GM23338 (cell line): ENCODE measurements around the gene PTP4A2. TPM values are rescaled to one million over a fixed set of nuclear protein-coding genes. Genes with fewer than 3 reads are reported as not detected.

Experiments
- ATAC-seq: fragments of 200-7000 bp; cut with Tn5 transposase; 3 replicates; pipeline ENCODE4 v1.9.1; 2020
- DNase-seq: peaks from one replicate; pipeline ENCODE4 v3.0.0-alpha.2; 2015; ENCODE audit warnings: low spot score
- H2AFZ ChIP-seq: fragments of 200-600 bp; sonication (generic); 2 replicates; pipeline ENCODE4 v1.8.0; 2016; ENCODE audit warnings: antibody characterized with exemption, mild to moderate bottlenecking, moderate library complexity
- H3F3A ChIP-seq: fragments of 200-600 bp; sonication (generic); replicated peaks from 2 replicates; pipeline ENCODE4 v1.8.0; 2017; ENCODE audit warnings: antibody characterized with exemption, mixed run types, low read depth
- H3K27ac ChIP-seq: fragments of 200-600 bp; sonication (generic); 2 replicates; pipeline ENCODE4 v1.6.1; 2016; ENCODE audit warnings: low read depth
- H3K27me3 ChIP-seq: fragments of 200-600 bp; sonication (generic); 2 replicates; pipeline ENCODE4 v1.8.0; 2016; ENCODE audit warnings: mild to moderate bottlenecking, mixed run types, moderate library complexity; ENCODE audit not compliant: insufficient read depth
- H3K36me3 ChIP-seq: fragments of 200-600 bp; sonication (generic); 2 replicates; pipeline ENCODE4 v1.8.0; 2016; ENCODE audit warnings: mild to moderate bottlenecking; ENCODE audit not compliant: insufficient read depth
- H3K4me1 ChIP-seq: fragments of 200-600 bp; sonication (generic); 2 replicates; pipeline ENCODE4 v1.8.0; 2016; ENCODE audit warnings: mild to moderate bottlenecking, moderate library complexity; ENCODE audit not compliant: insufficient read depth
- H3K4me2 ChIP-seq: fragments of 200-600 bp; sonication (generic); 2 replicates; pipeline ENCODE4 v1.7.1; 2017; ENCODE audit warnings: mixed run types
- H3K4me3 ChIP-seq: fragments of 200-600 bp; sonication (generic); 2 replicates; pipeline ENCODE4 v1.6.1; 2016; ENCODE audit warnings: mixed run types
- H3K79me2 ChIP-seq: fragments of 200-600 bp; sonication (generic); replicated peaks from 2 replicates; pipeline ENCODE4 v1.8.0; 2017; ENCODE audit warnings: mild to moderate bottlenecking; ENCODE audit not compliant: insufficient read depth
- H3K9me2 ChIP-seq: fragments of 200-600 bp; sonication (generic); 2 replicates; pipeline ENCODE4 v1.8.0; 2017; ENCODE audit not compliant: insufficient read depth
- H4K20me1 ChIP-seq: fragments of 200-600 bp; sonication (generic); replicated peaks from 2 replicates; pipeline ENCODE4 v1.8.0; 2017; ENCODE audit warnings: mild to moderate bottlenecking; ENCODE audit not compliant: insufficient read depth
- H3K27ac Mint-ChIP-seq: 2 replicates; pipeline ENCODE4 v1.8.0; 2020; ENCODE audit warnings: inconsistent platforms, mild to moderate bottlenecking, moderate library complexity, mixed read lengths
- H3K27me3 Mint-ChIP-seq: 3 replicates; pipeline ENCODE4 v1.8.0; 2022; ENCODE audit warnings: low read depth, mild to moderate bottlenecking, moderate library complexity, mixed read lengths, inconsistent platforms; ENCODE audit not compliant: insufficient read depth, poor library complexity
- H3K36me3 Mint-ChIP-seq: 3 replicates; pipeline ENCODE4 v1.8.0; 2021; ENCODE audit warnings: low read depth, mild to moderate bottlenecking, inconsistent platforms, moderate library complexity, mixed read lengths
- H3K4me1 Mint-ChIP-seq: 3 replicates; pipeline ENCODE4 v1.8.0; 2020; ENCODE audit warnings: mild to moderate bottlenecking, inconsistent platforms, mixed read lengths
- H3K4me3 Mint-ChIP-seq: 3 replicates; pipeline ENCODE4 v1.8.0; 2021; ENCODE audit warnings: moderate library complexity, mild to moderate bottlenecking, inconsistent platforms, mixed read lengths
- H3K9me3 Mint-ChIP-seq: 3 replicates; pipeline ENCODE4 v1.8.0; 2020; ENCODE audit warnings: moderate library complexity, mild to moderate bottlenecking, inconsistent platforms, mixed read lengths
- CREB1 ChIP-seq: fragments of 250-450 bp; sonication (Bioruptor Pico); IDR thresholded peaks from 2 replicates; pipeline ENCODE4 v1.5.0; 2020; ENCODE audit warnings: low read depth, mild to moderate bottlenecking, moderate library complexity
- EZH2 ChIP-seq: fragments of 200-600 bp; sonication (generic); IDR thresholded peaks from one replicate; pipeline ENCODE4 v1.8.0; 2017; ENCODE audit warnings: antibody characterized with exemption, mild to moderate bottlenecking, low read depth; ENCODE audit not compliant: unreplicated experiment
- EZH2phosphoT487 ChIP-seq: fragments of 200-600 bp; sonication (generic); IDR thresholded peaks from one replicate; pipeline ENCODE4 v1.8.1; 2018; ENCODE audit warnings: antibody characterized with exemption; ENCODE audit not compliant: unreplicated experiment
- JUNB ChIP-seq: IDR thresholded peaks from one replicate; pipeline ENCODE4 v1.6.1; 2016; ENCODE audit warnings: antibody characterized with exemption; ENCODE audit not compliant: unreplicated experiment
- NANOG ChIP-seq: IDR thresholded peaks from 2 replicates; pipeline ENCODE4 v1.6.1; 2016; ENCODE audit warnings: antibody characterized with exemption, borderline replicate concordance
- POLR2AphosphoS5 ChIP-seq: IDR thresholded peaks from 2 replicates; pipeline ENCODE4 v1.6.1; 2016; ENCODE audit warnings: antibody characterized with exemption, low read depth
- STAT1 ChIP-seq: IDR thresholded peaks from one replicate; pipeline ENCODE4 v1.6.1; 2016; ENCODE audit warnings: antibody characterized with exemption; ENCODE audit not compliant: unreplicated experiment
- ZNF114 ChIP-seq: fragments of 250-450 bp; sonication (Bioruptor Pico); IDR thresholded peaks from 2 replicates; pipeline ENCODE4 v1.5.0; 2020; ENCODE audit warnings: mild to moderate bottlenecking, moderate library complexity
- ZNF331 ChIP-seq: fragments of 250-450 bp; sonication (Bioruptor Pico); IDR thresholded peaks from 2 replicates; pipeline ENCODE4 v1.5.0; 2020; ENCODE audit warnings: low read depth, mild to moderate bottlenecking, moderate library complexity
- polyA plus RNA-seq: library from polyadenylated mRNA; unstranded; fragments of >200 nt; fragmentation: Nextera tagmentation; extraction: Ambion mirVana; gene quantifications from 2 replicates; pipeline ENCODE4 v1.2.1, GENCODE V29; 2016
- total RNA-seq: library from RNA; depleted of rRNA; stranded (reverse); fragments of >200 nt; shearing (Covaris generic); gene quantifications from 2 replicates; pipeline ENCODE4 v1.2.3, GENCODE V29; 2014
- TF ChIP-seq, protein P1 (sequence below), 2 experiments: fragments of 200-600 bp in 1 of 2; sonication (generic) in 1 of 2; conservative IDR thresholded peaks; 2 replicates each; pipeline versions ENCODE4 v1.5.1 to v1.6.1; 2016 to 2017; ENCODE audit warnings: antibody characterized with exemption in 2 of 2, low read depth in 2 of 2, mild to moderate bottlenecking in 2 of 2, moderate library complexity in 1 of 2
- TF ChIP-seq, protein P2 (sequence below): IDR thresholded peaks from 2 replicates; pipeline ENCODE4 v1.6.1; 2016; ENCODE audit warnings: antibody characterized with exemption
- TF ChIP-seq, protein P3 (sequence below): IDR thresholded peaks from one replicate; pipeline ENCODE4 v1.6.1; 2018; ENCODE audit warnings: antibody characterized with exemption; ENCODE audit not compliant: unreplicated experiment
- TF ChIP-seq, protein P4 (sequence below): fragments of 250-450 bp; sonication (Bioruptor Pico); IDR thresholded peaks from 2 replicates; pipeline ENCODE4 v1.5.0; 2020; ENCODE audit warnings: mild to moderate bottlenecking, moderate library complexity

PTP4A2 gene
- total and polyA plus RNA-seq, 2 experiments from 2014 or later = 153 to 260 TPM

DNA sequence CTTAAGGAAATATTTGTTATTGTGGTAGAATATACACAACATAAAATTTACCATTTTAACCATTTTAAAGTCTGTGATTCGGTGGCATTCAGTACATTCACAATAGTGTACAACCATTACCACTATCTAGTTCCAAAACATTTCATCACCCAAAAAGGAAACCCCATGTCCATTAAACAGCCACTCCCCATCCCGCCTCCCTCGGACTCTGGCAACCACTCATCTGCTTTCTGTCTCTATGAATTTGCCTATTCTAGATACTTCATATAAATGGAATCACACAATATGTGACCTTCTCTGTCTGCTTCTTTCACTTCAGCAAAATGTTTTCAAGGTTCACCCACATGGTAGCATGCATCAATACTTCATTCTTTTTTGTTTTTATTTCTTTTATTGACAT, 51.3 kb downstream of the PTP4A2 start:
- Mint-ChIP-seq H3K36me3 (no peaks in the 10 kb centered on the region), H3K27ac (no peak overlapping the region), H3K4me3 (no peak overlapping the region), H3K9me3 (no peaks in the 10 kb centered on the region), H3K27me3 (no peaks in the 10 kb centered on the region), H3K4me1 (0 out of 3 replicates have a peak, but pooled peaks cover 4% of the 10 kb centered on the region)
- TF ChIP-seq NANOG (no peak), CREB1 (CRISPR knock-in tag) (no peak), ZNF331 (CRISPR knock-in tag) (no peak), POLR2AphosphoS5 (no peak), EZH2phosphoT487 (no peak), EZH2 (no peak), JUNB (no peak), STAT1 (no peak), ZNF114 (no peak)
- TF ChIP-seq, protein P1, sequence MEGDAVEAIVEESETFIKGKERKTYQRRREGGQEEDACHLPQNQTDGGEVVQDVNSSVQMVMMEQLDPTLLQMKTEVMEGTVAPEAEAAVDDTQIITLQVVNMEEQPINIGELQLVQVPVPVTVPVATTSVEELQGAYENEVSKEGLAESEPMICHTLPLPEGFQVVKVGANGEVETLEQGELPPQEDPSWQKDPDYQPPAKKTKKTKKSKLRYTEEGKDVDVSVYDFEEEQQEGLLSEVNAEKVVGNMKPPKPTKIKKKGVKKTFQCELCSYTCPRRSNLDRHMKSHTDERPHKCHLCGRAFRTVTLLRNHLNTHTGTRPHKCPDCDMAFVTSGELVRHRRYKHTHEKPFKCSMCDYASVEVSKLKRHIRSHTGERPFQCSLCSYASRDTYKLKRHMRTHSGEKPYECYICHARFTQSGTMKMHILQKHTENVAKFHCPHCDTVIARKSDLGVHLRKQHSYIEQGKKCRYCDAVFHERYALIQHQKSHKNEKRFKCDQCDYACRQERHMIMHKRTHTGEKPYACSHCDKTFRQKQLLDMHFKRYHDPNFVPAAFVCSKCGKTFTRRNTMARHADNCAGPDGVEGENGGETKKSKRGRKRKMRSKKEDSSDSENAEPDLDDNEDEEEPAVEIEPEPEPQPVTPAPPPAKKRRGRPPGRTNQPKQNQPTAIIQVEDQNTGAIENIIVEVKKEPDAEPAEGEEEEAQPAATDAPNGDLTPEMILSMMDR (conservative IDR thresholded peaks at IDR 0.05; ENCODE audit: low read depth in 2 of 2) = no peak
- TF ChIP-seq, protein P2, sequence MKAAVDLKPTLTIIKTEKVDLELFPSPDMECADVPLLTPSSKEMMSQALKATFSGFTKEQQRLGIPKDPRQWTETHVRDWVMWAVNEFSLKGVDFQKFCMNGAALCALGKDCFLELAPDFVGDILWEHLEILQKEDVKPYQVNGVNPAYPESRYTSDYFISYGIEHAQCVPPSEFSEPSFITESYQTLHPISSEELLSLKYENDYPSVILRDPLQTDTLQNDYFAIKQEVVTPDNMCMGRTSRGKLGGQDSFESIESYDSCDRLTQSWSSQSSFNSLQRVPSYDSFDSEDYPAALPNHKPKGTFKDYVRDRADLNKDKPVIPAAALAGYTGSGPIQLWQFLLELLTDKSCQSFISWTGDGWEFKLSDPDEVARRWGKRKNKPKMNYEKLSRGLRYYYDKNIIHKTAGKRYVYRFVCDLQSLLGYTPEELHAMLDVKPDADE = no peak
- TF ChIP-seq, protein P3, sequence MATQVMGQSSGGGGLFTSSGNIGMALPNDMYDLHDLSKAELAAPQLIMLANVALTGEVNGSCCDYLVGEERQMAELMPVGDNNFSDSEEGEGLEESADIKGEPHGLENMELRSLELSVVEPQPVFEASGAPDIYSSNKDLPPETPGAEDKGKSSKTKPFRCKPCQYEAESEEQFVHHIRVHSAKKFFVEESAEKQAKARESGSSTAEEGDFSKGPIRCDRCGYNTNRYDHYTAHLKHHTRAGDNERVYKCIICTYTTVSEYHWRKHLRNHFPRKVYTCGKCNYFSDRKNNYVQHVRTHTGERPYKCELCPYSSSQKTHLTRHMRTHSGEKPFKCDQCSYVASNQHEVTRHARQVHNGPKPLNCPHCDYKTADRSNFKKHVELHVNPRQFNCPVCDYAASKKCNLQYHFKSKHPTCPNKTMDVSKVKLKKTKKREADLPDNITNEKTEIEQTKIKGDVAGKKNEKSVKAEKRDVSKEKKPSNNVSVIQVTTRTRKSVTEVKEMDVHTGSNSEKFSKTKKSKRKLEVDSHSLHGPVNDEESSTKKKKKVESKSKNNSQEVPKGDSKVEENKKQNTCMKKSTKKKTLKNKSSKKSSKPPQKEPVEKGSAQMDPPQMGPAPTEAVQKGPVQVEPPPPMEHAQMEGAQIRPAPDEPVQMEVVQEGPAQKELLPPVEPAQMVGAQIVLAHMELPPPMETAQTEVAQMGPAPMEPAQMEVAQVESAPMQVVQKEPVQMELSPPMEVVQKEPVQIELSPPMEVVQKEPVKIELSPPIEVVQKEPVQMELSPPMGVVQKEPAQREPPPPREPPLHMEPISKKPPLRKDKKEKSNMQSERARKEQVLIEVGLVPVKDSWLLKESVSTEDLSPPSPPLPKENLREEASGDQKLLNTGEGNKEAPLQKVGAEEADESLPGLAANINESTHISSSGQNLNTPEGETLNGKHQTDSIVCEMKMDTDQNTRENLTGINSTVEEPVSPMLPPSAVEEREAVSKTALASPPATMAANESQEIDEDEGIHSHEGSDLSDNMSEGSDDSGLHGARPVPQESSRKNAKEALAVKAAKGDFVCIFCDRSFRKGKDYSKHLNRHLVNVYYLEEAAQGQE = no peak
- TF ChIP-seq, protein P4, sequence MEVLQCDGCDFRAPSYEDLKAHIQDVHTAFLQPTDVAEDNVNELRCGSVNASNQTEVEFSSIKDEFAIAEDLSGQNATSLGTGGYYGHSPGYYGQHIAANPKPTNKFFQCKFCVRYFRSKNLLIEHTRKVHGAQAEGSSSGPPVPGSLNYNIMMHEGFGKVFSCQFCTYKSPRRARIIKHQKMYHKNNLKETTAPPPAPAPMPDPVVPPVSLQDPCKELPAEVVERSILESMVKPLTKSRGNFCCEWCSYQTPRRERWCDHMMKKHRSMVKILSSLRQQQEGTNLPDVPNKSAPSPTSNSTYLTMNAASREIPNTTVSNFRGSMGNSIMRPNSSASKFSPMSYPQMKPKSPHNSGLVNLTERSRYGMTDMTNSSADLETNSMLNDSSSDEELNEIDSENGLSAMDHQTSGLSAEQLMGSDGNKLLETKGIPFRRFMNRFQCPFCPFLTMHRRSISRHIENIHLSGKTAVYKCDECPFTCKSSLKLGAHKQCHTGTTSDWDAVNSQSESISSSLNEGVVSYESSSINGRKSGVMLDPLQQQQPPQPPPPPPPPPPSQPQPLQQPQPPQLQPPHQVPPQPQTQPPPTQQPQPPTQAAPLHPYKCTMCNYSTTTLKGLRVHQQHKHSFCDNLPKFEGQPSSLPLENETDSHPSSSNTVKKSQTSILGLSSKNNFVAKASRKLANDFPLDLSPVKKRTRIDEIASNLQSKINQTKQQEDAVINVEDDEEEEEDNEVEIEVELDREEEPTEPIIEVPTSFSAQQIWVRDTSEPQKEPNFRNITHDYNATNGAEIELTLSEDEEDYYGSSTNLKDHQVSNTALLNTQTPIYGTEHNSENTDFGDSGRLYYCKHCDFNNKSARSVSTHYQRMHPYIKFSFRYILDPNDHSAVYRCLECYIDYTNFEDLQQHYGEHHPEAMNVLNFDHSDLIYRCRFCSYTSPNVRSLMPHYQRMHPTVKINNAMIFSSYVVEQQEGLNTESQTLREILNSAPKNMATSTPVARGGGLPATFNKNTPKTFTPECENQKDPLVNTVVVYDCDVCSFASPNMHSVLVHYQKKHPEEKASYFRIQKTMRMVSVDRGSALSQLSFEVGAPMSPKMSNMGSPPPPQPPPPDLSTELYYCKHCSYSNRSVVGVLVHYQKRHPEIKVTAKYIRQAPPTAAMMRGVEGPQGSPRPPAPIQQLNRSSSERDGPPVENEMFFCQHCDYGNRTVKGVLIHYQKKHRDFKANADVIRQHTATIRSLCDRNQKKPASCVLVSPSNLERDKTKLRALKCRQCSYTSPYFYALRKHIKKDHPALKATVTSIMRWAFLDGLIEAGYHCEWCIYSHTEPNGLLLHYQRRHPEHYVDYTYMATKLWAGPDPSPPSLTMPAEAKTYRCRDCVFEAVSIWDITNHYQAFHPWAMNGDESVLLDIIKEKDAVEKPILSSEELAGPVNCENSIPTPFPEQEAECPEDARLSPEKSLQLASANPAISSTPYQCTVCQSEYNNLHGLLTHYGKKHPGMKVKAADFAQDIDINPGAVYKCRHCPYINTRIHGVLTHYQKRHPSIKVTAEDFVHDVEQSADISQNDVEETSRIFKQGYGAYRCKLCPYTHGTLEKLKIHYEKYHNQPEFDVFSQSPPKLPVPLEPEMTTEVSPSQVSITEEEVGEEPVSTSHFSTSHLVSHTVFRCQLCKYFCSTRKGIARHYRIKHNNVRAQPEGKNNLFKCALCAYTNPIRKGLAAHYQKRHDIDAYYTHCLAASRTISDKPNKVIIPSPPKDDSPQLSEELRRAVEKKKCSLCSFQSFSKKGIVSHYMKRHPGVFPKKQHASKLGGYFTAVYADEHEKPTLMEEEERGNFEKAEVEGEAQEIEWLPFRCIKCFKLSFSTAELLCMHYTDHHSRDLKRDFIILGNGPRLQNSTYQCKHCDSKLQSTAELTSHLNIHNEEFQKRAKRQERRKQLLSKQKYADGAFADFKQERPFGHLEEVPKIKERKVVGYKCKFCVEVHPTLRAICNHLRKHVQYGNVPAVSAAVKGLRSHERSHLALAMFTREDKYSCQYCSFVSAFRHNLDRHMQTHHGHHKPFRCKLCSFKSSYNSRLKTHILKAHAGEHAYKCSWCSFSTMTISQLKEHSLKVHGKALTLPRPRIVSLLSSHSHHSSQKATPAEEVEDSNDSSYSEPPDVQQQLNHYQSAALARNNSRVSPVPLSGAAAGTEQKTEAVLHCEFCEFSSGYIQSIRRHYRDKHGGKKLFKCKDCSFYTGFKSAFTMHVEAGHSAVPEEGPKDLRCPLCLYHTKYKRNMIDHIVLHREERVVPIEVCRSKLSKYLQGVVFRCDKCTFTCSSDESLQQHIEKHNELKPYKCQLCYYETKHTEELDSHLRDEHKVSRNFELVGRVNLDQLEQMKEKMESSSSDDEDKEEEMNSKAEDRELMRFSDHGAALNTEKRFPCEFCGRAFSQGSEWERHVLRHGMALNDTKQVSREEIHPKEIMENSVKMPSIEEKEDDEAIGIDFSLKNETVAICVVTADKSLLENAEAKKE (CRISPR knock-in tag) = no peak
- H3K27ac ChIP-seq = no peak overlapping the region
- H2AFZ ChIP-seq = no peak overlapping the region
- DNase-seq = no peak
- H3K4me2 ChIP-seq = no peak overlapping the region
- H3K36me3 ChIP-seq = no peaks in the 10 kb centered on the region
- no peaks in the 10 kb centered on the region for H3K27me3 ChIP-seq
- no peak overlapping the region for H3K4me3 ChIP-seq
- no peak for ATAC-seq
- H3K9me2 ChIP-seq = no peaks in the 10 kb centered on the region
- no peaks in the 10 kb centered on the region for H3K79me2 ChIP-seq
- peaks cover 5% of the 10 kb centered on the region; the same call in 1 of the 2 replicates for H3K4me1 ChIP-seq
- no peaks in the 10 kb centered on the region for H4K20me1 ChIP-seq
- no peaks in the 10 kb centered on the region for H3F3A ChIP-seq
